G401.6 (cell line): Measurements from ENCODE around the gene GAL3ST2.
"Not testable (repeated sequence)": the region's sequence is repeated elsewhere in the genome, so short reads cannot be mapped to it uniquely, and the experiment has no call there.

Experiments
- FAIRE-seq: peaks from 2 replicates; lab custom pipeline; 2012; peaks lifted over from hg19 to GRCh38; lab: Jason Lieb, UNC

GAL3ST2 gene

GRCh38 chr2:241795021-241795999 lies 18.7 kb downstream of the GAL3ST2 start:
- no peak for FAIRE-seq

GRCh38 chr2:241796209-241796608 lies 19.6 kb downstream of the GAL3ST2 start:
- FAIRE-seq, result no peak

GRCh38 chr2:241796610-241797138 lies 20.1 kb downstream of the GAL3ST2 start:
- no peak for FAIRE-seq

GRCh38 chr2:241797441-241798080 lies 20.9 kb downstream of the GAL3ST2 start:
- no peak for FAIRE-seq

GRCh38 chr2:241798081-241798630 lies 21.5 kb downstream of the GAL3ST2 start:
- no peak for FAIRE-seq

- FAIRE-seq, result no peak
Observed at GRCh38 chr2:241798631-241799521, 22.3 kb downstream of the GAL3ST2 start.

- no peak for FAIRE-seq
Observed at GRCh38 chr2:241799522-241800197, 23.0 kb downstream of the GAL3ST2 start.

GRCh38 chr2:241800198-241800903 lies 23.7 kb downstream of the GAL3ST2 start:
- not testable (repeated sequence) for FAIRE-seq

- FAIRE-seq, result no peak
Observed at GRCh38 chr2:241801611-241802420, 25.2 kb downstream of the GAL3ST2 start.

GRCh38 chr2:241802421-241803318 lies 26.0 kb downstream of the GAL3ST2 start:
- no peak for FAIRE-seq

GRCh38 chr2:241803387-241804325 lies 27.0 kb downstream of the GAL3ST2 start:
- no peak for FAIRE-seq

GRCh38 chr2:241804326-241805229 lies 28.0 kb downstream of the GAL3ST2 start:
- no peak for FAIRE-seq

GRCh38 chr2:241806217-241806616 lies 29.6 kb downstream of the GAL3ST2 start:
- FAIRE-seq, result not testable (repeated sequence)

- no peak for FAIRE-seq
Observed at GRCh38 chr2:241808051-241808720, 31.6 kb downstream of the GAL3ST2 start.

- FAIRE-seq, result no peak
Observed at GRCh38 chr2:241808721-241809382, 32.2 kb downstream of the GAL3ST2 start, which contains the start of gene NEU4. Gene NEU4, plus strand, starts transcription at chr2:241809193. Its CDS starts 5,292 bp downstream, at chr2:241814485.
